GM12874 (cell line): Measurements from ENCODE around the gene ING5.
A peak's percentile ranks its signal among the peaks of the same experiment; 100 is the strongest.

Experiments
- TF ChIP-seq, protein P1 (sequence below): IDR thresholded peaks from 2 replicates; pipeline ENCODE4 v1.5.1; 2011; ENCODE audit warnings: low read depth, mild to moderate bottlenecking, control low read depth, low read length, moderate library complexity; ENCODE audit not compliant: insufficient read depth

The ING5 gene

DNA sequence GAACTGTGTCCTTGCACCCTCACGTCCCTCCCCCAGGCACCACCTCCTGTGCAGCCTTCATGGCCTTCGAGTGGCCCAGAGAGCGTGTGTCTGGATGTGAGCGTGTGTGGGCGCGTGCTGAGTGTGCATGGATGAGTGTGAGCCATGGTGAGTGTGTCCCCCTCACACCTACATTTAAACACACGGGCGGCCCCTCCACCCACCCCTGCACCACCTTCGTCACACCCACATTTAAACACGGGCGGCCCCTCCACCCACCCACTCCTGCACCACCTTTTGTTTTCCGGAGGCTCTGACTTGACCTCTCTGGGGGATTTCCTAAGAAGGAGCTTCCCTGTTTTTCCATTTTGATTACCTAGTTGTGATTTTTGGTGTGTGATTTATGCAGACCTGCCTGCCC is 33.0 kb upstream of the ING5 start:
- TF ChIP-seq, protein P1, sequence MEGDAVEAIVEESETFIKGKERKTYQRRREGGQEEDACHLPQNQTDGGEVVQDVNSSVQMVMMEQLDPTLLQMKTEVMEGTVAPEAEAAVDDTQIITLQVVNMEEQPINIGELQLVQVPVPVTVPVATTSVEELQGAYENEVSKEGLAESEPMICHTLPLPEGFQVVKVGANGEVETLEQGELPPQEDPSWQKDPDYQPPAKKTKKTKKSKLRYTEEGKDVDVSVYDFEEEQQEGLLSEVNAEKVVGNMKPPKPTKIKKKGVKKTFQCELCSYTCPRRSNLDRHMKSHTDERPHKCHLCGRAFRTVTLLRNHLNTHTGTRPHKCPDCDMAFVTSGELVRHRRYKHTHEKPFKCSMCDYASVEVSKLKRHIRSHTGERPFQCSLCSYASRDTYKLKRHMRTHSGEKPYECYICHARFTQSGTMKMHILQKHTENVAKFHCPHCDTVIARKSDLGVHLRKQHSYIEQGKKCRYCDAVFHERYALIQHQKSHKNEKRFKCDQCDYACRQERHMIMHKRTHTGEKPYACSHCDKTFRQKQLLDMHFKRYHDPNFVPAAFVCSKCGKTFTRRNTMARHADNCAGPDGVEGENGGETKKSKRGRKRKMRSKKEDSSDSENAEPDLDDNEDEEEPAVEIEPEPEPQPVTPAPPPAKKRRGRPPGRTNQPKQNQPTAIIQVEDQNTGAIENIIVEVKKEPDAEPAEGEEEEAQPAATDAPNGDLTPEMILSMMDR = no peak

- TF ChIP-seq, protein P1 = no peak
Measured at GRCh38 chr2:241670333-241671110, 31.3 kb upstream of the ING5 start.

DNA sequence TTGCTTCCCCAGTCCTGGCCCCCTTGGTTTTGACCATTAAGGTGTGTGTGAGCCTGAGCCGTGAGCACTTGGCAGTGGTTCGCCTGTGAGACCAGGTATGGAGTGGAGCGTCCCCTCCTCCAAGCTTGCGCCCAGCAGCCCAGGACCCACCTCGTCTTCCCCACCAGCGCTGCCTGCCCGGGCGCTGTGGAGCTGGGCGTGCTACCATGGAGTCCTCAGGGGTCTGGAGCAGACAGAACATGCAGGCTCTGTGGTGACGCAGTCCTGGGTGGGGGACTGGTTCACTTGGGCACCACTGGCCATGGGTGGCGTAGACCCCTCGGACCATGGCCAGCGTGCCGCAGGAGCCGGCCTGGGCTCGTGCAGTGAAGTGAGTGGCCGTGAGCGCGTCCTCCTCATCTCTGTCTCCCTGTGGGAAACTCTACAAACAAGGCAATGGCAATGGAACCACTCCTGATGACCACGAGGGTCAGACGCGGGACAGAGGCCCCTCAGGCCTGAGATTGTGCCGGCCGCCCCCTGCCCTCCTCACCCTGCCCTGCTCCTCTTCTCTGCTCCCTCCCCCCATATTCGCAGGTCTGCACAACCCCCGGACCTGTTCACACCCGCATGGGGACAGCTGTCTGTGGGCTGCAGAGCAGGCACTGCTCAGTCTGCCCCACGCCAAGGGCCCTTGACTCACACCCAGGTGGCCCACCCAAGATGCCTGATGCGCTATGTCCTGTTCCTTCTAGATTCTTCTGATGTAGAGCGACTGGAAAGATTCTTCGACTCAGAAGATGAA is 30.2 kb upstream of the ING5 start:
- TF ChIP-seq, protein P1 = no peak

DNA sequence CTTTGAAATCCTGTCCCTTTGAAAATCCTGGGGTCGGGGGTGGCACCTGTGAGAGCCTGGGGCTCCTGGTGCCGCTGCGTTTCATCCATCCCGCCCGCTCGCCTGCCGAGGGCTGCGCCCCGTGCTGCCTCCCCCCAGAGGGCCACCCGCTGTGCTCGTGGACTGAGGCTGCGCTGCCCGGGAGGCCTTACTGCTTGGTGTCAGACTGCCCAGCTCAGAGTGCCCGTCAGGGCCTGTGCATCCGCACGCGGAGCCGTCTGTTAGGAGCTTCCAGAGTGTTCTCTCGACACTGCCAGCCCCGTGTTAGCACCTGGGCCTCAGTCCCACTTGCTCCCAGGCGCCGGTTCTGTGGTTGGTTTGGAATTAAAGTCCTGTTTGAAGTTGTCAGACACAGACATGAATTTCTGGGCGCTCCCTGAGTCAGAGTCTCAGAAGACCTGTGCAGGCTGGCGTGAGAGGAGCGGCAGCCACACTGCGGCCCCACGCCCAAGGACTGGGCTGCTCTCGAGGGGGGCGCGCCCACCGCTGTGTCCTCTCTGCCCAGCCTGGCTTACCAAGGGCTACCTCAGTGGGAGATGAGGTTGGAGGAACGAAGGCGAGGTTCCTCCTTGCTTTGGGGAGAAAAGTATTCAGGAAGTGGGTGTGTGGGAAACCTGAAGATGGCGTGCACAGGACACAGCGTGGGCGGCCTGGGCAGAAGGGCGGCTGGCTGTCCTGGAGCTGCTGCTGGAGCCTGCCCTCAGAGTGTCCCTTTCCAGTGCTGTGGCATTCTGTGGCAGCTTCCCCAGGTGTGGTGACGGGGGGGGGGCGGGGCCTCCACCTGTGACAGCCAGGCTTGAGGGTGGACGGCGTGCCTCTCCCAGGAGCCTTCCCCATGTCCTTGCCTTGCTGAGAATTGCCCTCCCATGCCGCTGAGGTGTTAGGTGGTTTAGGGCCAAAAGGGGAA is 29.3 kb upstream of the ING5 start:
- TF ChIP-seq, protein P1 = no peak

- TF ChIP-seq, protein P1 = no peak
Measured at GRCh38 chr2:241673189-241673663, 28.6 kb upstream of the ING5 start.

GRCh38 chr2:241673797-241674725 is 27.8 kb upstream of the ING5 start:
- TF ChIP-seq, protein P1 = 0 out of 2 replicates have a peak, but pooled peaks have one; percentile 4
